ENCODE results near the gene TNK2. TPM values are rescaled to one million over a fixed set of nuclear protein-coding genes. Genes with fewer than 3 reads are reported as not detected.
"Not testable (repeated sequence)": the region's sequence is repeated elsewhere in the genome, so short reads cannot be mapped to it uniquely, and the experiment has no call there.

Gene TNK2
- total and polyA plus RNA-seq, 7 donors, result 37.1 to 322 (median 67.1) TPM

GRCh38 chr3:195950164-195950563, 41.8 kb upstream of the TNK2 start:
- 89 to 93% (median 92%) methylated on average over 4 of the region's 4 CpGs for WGBS, 3 donors
- ATAC-seq; H3K4me1 ChIP-seq; intact Hi-C loops (cut with DNase I); H3K27me3 ChIP-seq (ENCODE audit: insufficient read depth in 3 of 3, low read length in 2 of 3); H3K4me3 ChIP-seq; H3K9me3 ChIP-seq; H3K36me3 ChIP-seq (ENCODE audit: insufficient read depth in 1 of 2, low read depth in 1 of 2); H3K27ac ChIP-seq; DNase-seq: not testable (repeated sequence)

- H3K9me3 ChIP-seq; H3K27me3 ChIP-seq (ENCODE audit: insufficient read depth in 3 of 3, low read length in 2 of 3); ATAC-seq; H3K36me3 ChIP-seq (ENCODE audit: insufficient read depth in 1 of 2, low read depth in 1 of 2); H3K4me3 ChIP-seq; H3K4me1 ChIP-seq; H3K27ac ChIP-seq; intact Hi-C loops (cut with DNase I); DNase-seq: not testable (repeated sequence)
- WGBS, 3 donors, result 92 to 96% (median 93%) methylated on average over 18 to 20 of the region's 20 CpGs
Observed at GRCh38 chr3:195946910-195947699, 38.8 kb upstream of the TNK2 start.

GRCh38 chr3:195941265-195941815, 33.0 kb upstream of the TNK2 start:
- H3K27ac ChIP-seq; H3K4me1 ChIP-seq; intact Hi-C loops (cut with DNase I); H3K4me3 ChIP-seq; H3K36me3 ChIP-seq (ENCODE audit: insufficient read depth in 1 of 2, low read depth in 1 of 2); ATAC-seq; H3K9me3 ChIP-seq; H3K27me3 ChIP-seq (ENCODE audit: insufficient read depth in 3 of 3, low read length in 2 of 3); DNase-seq: not testable (repeated sequence)
- WGBS, 3 donors, result 82 to 86% (median 86%) methylated on average over 25 to 27 of the region's 27 CpGs

GRCh38 chr3:195940806-195941205, 32.5 kb upstream of the TNK2 start:
- ATAC-seq; H3K9me3 ChIP-seq; DNase-seq; H3K27me3 ChIP-seq (ENCODE audit: insufficient read depth in 3 of 3, low read length in 2 of 3); H3K27ac ChIP-seq; H3K4me3 ChIP-seq; intact Hi-C loops (cut with DNase I); H3K4me1 ChIP-seq; H3K36me3 ChIP-seq (ENCODE audit: insufficient read depth in 1 of 2, low read depth in 1 of 2): not testable (repeated sequence)
- 59 to 70% (median 62%) methylated on average over 13 of the region's 13 CpGs for WGBS, 3 donors

GRCh38 chr3:195939526-195940470, 31.4 kb upstream of the TNK2 start:
- intact Hi-C loops (cut with DNase I); H3K36me3 ChIP-seq (ENCODE audit: insufficient read depth in 1 of 2, low read depth in 1 of 2); ATAC-seq; H3K9me3 ChIP-seq; DNase-seq; H3K27ac ChIP-seq; H3K4me1 ChIP-seq; H3K27me3 ChIP-seq (ENCODE audit: insufficient read depth in 3 of 3, low read length in 2 of 3); H3K4me3 ChIP-seq: not testable (repeated sequence)
- 80 to 81% (median 81%) methylated on average over 28 of the region's 30 CpGs for WGBS, 3 donors

- H3K36me3 ChIP-seq (ENCODE audit: insufficient read depth in 1 of 2, low read depth in 1 of 2); H3K4me1 ChIP-seq; H3K27me3 ChIP-seq (ENCODE audit: insufficient read depth in 3 of 3, low read length in 2 of 3); DNase-seq; H3K27ac ChIP-seq; H3K4me3 ChIP-seq; intact Hi-C loops (cut with DNase I); ATAC-seq; H3K9me3 ChIP-seq: not testable (repeated sequence)
- WGBS, 3 donors, result 94 to 96% (median 94%) methylated on average over 6 of the region's 6 CpGs
Observed at GRCh38 chr3:195933044-195933430, 24.7 kb upstream of the TNK2 start.

- no peak overlapping the region for H3K4me3 ChIP-seq
- intact Hi-C loops (cut with DNase I), result no loop called here
- TF ChIP-seq CTCF (IDR thresholded peaks at IDR 0.05), result no peak
- H3K27me3 ChIP-seq (ENCODE audit: insufficient read depth in 3 of 3, low read length in 2 of 3), result no peaks in the 10 kb centered on the region
- WGBS, 3 donors, result 85 to 98% (median 90%) methylated on average over 9 of the region's 9 CpGs
- no peaks in the 10 kb centered on the region for H3K36me3 ChIP-seq (ENCODE audit: insufficient read depth in 1 of 2, low read depth in 1 of 2)
- DNase-seq (no peak), ATAC-seq (no peak)
- H3K4me1 ChIP-seq, result no peaks in the 10 kb centered on the region
- no peak overlapping the region for H3K27ac ChIP-seq
- no peaks in the 10 kb centered on the region for H3K9me3 ChIP-seq
Observed at GRCh38 chr3:195932418-195933043, 24.2 kb upstream of the TNK2 start.

Measured in psoas muscle (tissue), 8 donors.